RWPE1 (cell line): ENCODE results near the gene CYFIP2.

ENCODE experiments used
- CTCF ChIA-PET: fragments of 350-600 bp; sonication (Branson Sonifier 250); formaldehyde crosslinking; extraction: SDS; loops from one replicate; lab custom pipeline; 2021; lab: Yijun Ruan, JAX
- POLR2A ChIA-PET: fragments of 400-600 bp; formaldehyde crosslinking; extraction: SDS; loops from one replicate; lab custom pipeline; 2020; ENCODE audit warnings: antibody characterized with exemption; ENCODE audit not compliant: low non-redundant PET; lab: Yijun Ruan, JAX
- DNase-seq: peaks from one replicate; pipeline ENCODE4 v3.0.0; 2012; ENCODE audit warnings: low spot score
- H3K27ac ChIP-seq: fragments of 450-650 bp; 2 replicates; pipeline ENCODE4 v1.5.1; 2017
- CTCF ChIP-seq: fragments of 450-650 bp; conservative IDR thresholded peaks from 2 replicates; pipeline ENCODE4 v1.5.1; 2017; ENCODE audit warnings: low read depth, mild to moderate bottlenecking

CYFIP2 gene

GRCh38 chr5:157431544-157432200 is 165.7 kb downstream of the CYFIP2 start:
- H3K27ac ChIP-seq = no peak overlapping the region
- peak; percentile 54 for DNase-seq
- TF ChIP-seq CTCF = peak; percentile 71
- ChIA-PET POLR2A (no interaction called here), CTCF (interaction anchor here (0.6 to 2.6 kb wide), 13 partner anchors 9 to 312 kb away, joined by 3 to 22 read pairs (median 4); partner anchors contain the start of gene LSM11)

GRCh38 chr5:157434096-157434495 is 168.2 kb downstream of the CYFIP2 start:
- CTCF ChIA-PET = interaction anchor here (0.6 to 0.7 kb wide), 3 partner anchors 11 to 194 kb away, joined by 3 to 7 read pairs (median 6); no protein-coding TSS in a partner anchor
- POLR2A ChIA-PET = no interaction called here
- no peak for TF ChIP-seq CTCF

GRCh38 chr5:157443041-157443549 is 177.2 kb downstream of the CYFIP2 start:
- ChIA-PET CTCF (no interaction called here), POLR2A (no interaction called here)
- no peak overlapping the region for H3K27ac ChIP-seq
- no peak for TF ChIP-seq CTCF
- DNase-seq = no peak

More at GRCh38 chr5:157434096-157434495, 168.2 kb downstream of the CYFIP2 start:
- no peak overlapping the region for H3K27ac ChIP-seq
- no peak for DNase-seq

GRCh38 chr5:157444224-157444623 is 178.3 kb downstream of the CYFIP2 start:
- CTCF ChIA-PET = interaction anchor here (0.6 kb wide), 1 partner anchor 75 kb away, joined by 3 read pairs; no protein-coding TSS in a partner anchor
- no peak for TF ChIP-seq CTCF
- POLR2A ChIA-PET = no interaction called here
- no peak for DNase-seq
- H3K27ac ChIP-seq = no peak overlapping the region
